HG03521 (cell line): Measurements from ENCODE around the gene NXT2.
A peak's percentile ranks its signal among the peaks of the same experiment; 100 is the strongest.
"Not testable (repeated sequence)": the region's sequence is repeated elsewhere in the genome, so short reads cannot be mapped to it uniquely, and the experiment has no call there.

Experiments
- ATAC-seq: cut with Tn5 transposase; IDR thresholded peaks from one replicate; pipeline ENCODE4 v1.9.1; 2021; ENCODE audit warnings: mild to moderate bottlenecking, moderate library complexity; ENCODE audit not compliant: unreplicated experiment

The NXT2 gene

GRCh38 chrX:109536439-109537323, at the start of gene NXT2:
TSS of gene NXT2 (plus strand) at chrX:109536844. CDS start at chrX:109537007, 163 bp downstream.
- ATAC-seq = peak; percentile 98

- no peak for ATAC-seq
These were observed 49.0 kb upstream of the NXT2 start for GRCh38 chrX:109487640-109488039.

- ATAC-seq = no peak
These were observed 47.5 kb upstream of the NXT2 start for GRCh38 chrX:109489174-109489573.

GRCh38 chrX:109498434-109498833, 38.2 kb upstream of the NXT2 start:
- no peak for ATAC-seq

GRCh38 chrX:109501176-109501575, 35.5 kb upstream of the NXT2 start:
- no peak for ATAC-seq

GRCh38 chrX:109508915-109509314, 27.7 kb upstream of the NXT2 start:
- no peak for ATAC-seq

GRCh38 chrX:109511113-109511512, 25.5 kb upstream of the NXT2 start:
- ATAC-seq = no peak

GRCh38 chrX:109519001-109519400, 17.6 kb upstream of the NXT2 start:
- ATAC-seq = no peak

- ATAC-seq = no peak
These were observed 3.6 kb upstream of the NXT2 start for GRCh38 chrX:109533005-109533404.

- ATAC-seq = no peak
These were observed 3.0 kb upstream of the NXT2 start for GRCh38 chrX:109533631-109534030.

GRCh38 chrX:109534933-109535332, 1.7 kb upstream of the NXT2 start:
- no peak for ATAC-seq

- no peak for ATAC-seq
These were observed 1.1 kb upstream of the NXT2 start for GRCh38 chrX:109535578-109535977.

GRCh38 chrX:109537324-109537665, 651 bp downstream of the NXT2 start:
- no peak for ATAC-seq

GRCh38 chrX:109539007-109539406, 2.4 kb downstream of the NXT2 start:
- ATAC-seq = not testable (repeated sequence)

- no peak for ATAC-seq
These were observed 17.2 kb downstream of the NXT2 start for GRCh38 chrX:109553862-109554261.

GRCh38 chrX:109576083-109576482, 39.4 kb downstream of the NXT2 start:
- not testable (repeated sequence) for ATAC-seq

- no peak for ATAC-seq
These were observed 40.4 kb downstream of the NXT2 start for GRCh38 chrX:109577055-109577454.

GRCh38 chrX:109578916-109579315, 42.3 kb downstream of the NXT2 start:
- ATAC-seq = no peak

GRCh38 chrX:109585488-109585887, 48.8 kb downstream of the NXT2 start:
- ATAC-seq = no peak

GRCh38 chrX:109590176-109590575, 53.5 kb downstream of the NXT2 start:
- no peak for ATAC-seq
